ENCODE data around the gene PRR22.

GRCh38 chr19:5742051-5742450 is 42.5 kb downstream of the PRR22 start:
- TF ChIP-seq POLR2AphosphoS5 (IDR thresholded peaks at IDR 0.05; ENCODE audit: low read depth) (no peak), REST (IDR thresholded peaks at IDR 0.05; ENCODE audit: insufficient replicate concordance, low read depth) (no peak), CTCF (IDR thresholded peaks at IDR 0.05; ENCODE audit: insufficient read depth, low read length) (no peak), GABPA (IDR thresholded peaks at IDR 0.05; ENCODE audit: low read depth) (no peak)

Measured in HL-60 (cell line).